Inflammatory macrophage treated with lipopolysaccharide for 1 hour (primary cell): ENCODE measurements around the gene PHETA2.

Experiments
- DNase-seq, 2 donors: peaks; one replicate each; pipeline ENCODE4 v3.0.0-alpha.2; 2020 to 2022

Gene PHETA2, protein sequence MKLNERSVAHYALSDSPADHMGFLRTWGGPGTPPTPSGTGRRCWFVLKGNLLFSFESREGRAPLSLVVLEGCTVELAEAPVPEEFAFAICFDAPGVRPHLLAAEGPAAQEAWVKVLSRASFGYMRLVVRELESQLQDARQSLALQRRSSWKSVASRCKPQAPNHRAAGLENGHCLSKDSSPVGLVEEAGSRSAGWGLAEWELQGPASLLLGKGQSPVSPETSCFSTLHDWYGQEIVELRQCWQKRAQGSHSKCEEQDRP

DNA sequence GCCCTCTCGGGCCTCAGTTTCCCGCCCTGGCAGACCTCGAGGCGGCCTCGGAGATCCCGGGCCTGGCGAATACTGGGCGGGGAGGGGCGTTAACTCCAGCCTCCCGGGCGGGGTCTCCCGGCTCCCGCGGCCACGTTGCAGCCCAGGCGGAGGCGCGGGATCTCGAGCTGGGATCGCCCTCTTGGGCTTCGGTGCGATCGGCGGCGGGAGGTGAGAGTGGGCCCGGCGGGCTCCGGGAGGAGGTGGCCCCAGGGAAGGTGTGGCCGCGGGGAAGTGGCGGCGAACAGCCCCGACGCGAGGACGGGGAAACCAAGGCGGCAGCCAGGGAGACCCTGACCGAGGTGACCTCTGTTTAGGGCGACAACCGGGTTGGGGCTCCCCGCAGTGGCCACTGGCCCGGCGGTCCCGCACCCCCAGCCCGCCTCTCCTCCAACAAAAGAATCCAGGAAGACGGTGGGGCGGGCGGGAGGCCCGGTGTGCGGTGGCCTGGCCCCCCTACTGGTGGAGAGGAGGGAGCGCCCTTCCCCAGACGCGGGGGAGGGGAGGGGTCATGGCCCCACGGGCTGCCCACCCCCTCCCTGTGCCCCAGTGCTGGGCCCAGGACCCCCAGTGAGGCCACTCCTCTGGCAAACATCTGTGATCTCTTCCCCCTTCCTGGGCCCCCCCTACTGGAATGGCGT is at the start of gene PHETA2:
Gene PHETA2 (plus strand): TSS at position 117 of the 680 bp plus-strand sequence. CDS start 3,046 bp downstream, outside the sequence.
- DNase-seq = peak; percentile 9 to 22

DNA sequence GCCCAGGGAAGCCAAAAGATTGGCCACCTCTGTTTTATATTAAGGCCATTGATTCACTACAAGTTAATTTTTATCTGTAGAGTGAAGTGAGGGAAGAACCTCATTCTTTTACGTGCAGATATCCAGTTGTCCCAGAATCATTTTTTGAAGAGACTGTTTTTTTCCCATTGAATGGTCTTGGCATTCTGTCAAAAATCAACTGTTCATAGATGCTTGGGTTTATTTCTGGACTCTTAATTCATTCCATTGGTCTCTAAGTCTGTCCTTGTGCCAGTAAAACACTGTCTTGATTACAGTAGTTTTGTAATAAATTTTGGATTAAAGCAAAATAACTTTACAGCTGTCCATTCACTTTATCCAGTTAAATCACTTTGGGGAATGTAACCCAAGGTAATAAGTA is 48.6 kb upstream of the PHETA2 start:
- DNase-seq = no peak

DNA sequence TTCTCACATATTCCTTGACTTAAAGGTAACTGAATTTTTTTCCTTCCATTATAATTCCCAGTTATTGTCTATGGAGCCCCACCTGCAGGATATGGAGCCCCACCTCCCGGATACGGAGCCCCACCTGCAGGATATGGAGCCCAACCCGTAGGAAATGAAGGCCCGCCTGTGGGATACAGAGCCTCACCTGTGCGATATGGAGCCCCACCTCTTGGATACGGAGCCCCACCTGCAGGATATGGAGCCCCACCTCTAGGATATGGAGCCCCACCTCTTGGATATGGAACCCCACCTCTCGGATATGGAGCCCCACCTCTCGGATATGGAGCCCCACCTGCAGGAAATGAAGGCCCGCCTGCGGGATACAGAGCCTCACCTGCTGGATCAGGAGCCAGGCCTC is 47.3 kb upstream of the PHETA2 start:
- no peak for DNase-seq

- DNase-seq = no peak
These were observed 40.5 kb upstream of the PHETA2 start for GRCh38 chr22:42033263-42034181.

DNA sequence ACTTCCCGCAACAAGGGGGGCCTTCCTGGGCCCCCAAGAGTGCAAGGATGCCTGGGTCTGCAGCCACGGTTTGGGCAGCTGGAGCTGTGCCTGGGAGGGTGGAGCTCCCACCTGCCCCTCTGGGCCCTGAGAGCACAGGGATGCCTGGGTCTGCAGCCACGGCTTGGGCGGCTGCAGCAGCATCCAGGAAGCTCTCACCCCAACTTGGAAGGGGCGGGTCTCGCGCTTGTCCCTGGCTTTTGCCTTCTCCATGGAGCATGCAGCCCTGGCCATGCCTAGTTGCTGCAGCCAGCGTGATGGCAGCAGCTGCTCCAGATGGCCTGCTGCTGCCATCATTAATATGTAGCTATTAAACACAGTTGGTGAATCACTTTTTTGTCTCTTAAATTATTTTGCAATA is 38.8 kb upstream of the PHETA2 start:
- no peak for DNase-seq

- DNase-seq = no peak
These were observed 34.8 kb upstream of the PHETA2 start for GRCh38 chr22:42039271-42039670.

- DNase-seq = no peak
These were observed 32.3 kb upstream of the PHETA2 start for GRCh38 chr22:42041784-42042183.

GRCh38 chr22:42050641-42051180 is 23.3 kb upstream of the PHETA2 start:
- no peak for DNase-seq

DNA sequence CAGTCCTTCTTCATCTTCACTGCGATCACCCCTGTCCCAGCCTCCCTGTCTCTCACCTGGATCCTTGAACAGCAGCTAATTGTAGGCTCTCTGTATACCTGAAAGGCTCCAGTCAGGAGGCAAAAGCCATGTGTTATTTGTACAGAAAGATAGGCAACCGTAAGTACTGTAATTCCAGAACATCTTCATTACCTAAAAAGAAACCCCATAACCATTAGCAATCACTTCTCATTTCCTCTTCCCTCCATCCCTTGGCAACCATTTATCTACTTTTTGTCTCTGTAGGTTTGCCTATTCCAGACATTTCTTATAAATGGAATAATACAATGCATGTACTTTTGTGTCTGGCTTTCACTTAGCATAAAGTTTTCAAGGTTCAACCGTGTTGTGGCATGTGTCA is 21.3 kb upstream of the PHETA2 start:
- no peak for DNase-seq

GRCh38 chr22:42056757-42057511 is 17.1 kb upstream of the PHETA2 start:
- DNase-seq = no peak

- DNase-seq = no peak
These were observed 13.6 kb upstream of the PHETA2 start for GRCh38 chr22:42060489-42060888.

GRCh38 chr22:42061041-42061440 is 13.0 kb upstream of the PHETA2 start:
- DNase-seq = no peak

- no peak for DNase-seq
These were observed 11.4 kb upstream of the PHETA2 start for GRCh38 chr22:42062506-42063170.

GRCh38 chr22:42064629-42065028 is 9.4 kb upstream of the PHETA2 start:
- DNase-seq = no peak

DNA sequence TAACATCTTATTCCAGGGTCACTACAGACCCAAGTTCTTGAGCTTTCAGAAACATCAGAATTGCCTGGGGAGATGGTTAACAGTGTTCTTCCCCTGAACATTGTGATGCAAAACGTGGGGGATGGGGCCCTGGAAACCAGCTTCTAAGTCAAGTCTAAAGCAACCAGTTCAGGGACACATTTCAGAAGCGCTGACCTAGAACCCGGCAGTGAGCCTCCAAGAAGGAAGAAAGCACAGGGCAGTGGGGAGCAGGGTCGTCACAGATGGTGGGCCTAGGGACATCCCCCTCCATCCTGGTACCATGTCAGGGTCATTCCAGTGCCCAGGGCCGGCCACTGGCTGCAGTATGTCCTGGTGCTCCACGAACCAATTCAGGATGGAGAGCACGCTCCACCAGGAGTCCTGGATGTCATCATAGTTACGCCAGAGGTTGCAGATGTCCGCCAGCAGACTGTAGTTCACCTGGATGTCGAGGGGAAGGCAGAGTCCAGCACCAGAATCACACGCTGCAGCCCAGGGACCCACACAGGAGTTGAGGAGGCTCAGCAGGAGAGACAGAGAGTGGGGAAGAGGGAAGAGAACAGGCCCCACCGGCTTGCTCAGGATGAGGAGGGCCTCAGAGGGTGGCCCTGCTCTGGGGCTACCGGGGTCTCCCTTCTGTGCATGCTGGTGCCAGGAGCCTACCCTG is 8.5 kb upstream of the PHETA2 start:
- no peak for DNase-seq

GRCh38 chr22:42066126-42066761 is 7.8 kb upstream of the PHETA2 start:
- no peak for DNase-seq

DNA sequence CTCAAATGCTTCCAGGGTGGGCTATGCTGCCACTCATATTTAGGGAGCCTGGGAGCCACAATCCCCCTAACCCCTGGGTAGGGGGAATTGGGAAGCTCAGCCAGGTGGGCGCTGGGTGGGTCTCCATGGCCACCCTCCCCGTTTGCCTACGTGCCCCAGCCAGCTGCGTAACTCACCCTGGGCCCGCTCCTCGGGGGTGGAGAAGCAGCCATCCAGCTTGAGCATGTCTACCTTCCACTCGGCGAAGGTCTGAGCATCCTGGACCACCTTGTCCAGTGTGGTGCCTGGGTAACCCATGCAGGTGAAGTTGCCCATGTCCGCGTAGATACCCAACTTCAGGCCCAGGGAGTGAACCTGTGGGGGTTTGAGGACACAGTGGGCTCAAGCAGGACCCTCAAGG is 7.1 kb upstream of the PHETA2 start:
- DNase-seq = no peak

- no peak for DNase-seq
These were observed 6.3 kb upstream of the PHETA2 start for GRCh38 chr22:42067671-42068251.

- no peak for DNase-seq
These were observed 5.8 kb upstream of the PHETA2 start for GRCh38 chr22:42068291-42068690.

GRCh38 chr22:42069801-42070516 is 4.1 kb upstream of the PHETA2 start:
- DNase-seq = peak; percentile 40 to 41
